Measurements from ENCODE around the gene BLVRB.
"Not testable (repeated sequence)": the region's sequence is repeated elsewhere in the genome, so short reads cannot be mapped to it uniquely, and the experiment has no call there.

The BLVRB gene

DNA sequence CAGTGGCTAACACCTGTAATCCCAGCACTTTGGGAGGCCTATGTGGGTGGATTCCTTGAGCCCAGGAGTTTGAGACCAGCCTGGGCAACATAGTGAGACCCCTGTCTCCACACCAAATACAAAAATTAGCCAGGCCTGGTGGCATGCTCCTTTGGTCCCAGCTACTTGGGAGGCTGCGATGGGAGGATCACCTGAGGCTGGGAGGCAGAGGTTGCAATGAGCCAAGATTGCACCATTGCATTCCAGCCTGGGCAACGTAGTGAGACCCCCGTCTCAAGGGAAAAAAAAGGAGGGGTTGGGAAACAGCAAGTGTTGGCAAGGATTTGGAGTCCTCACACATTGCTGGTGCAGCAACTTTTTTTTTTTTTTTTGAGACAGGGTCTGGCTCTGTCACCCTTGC is 20.5 kb upstream of the BLVRB start:
- DNase-seq (ENCODE audit: low read depth), result no peak

DNA sequence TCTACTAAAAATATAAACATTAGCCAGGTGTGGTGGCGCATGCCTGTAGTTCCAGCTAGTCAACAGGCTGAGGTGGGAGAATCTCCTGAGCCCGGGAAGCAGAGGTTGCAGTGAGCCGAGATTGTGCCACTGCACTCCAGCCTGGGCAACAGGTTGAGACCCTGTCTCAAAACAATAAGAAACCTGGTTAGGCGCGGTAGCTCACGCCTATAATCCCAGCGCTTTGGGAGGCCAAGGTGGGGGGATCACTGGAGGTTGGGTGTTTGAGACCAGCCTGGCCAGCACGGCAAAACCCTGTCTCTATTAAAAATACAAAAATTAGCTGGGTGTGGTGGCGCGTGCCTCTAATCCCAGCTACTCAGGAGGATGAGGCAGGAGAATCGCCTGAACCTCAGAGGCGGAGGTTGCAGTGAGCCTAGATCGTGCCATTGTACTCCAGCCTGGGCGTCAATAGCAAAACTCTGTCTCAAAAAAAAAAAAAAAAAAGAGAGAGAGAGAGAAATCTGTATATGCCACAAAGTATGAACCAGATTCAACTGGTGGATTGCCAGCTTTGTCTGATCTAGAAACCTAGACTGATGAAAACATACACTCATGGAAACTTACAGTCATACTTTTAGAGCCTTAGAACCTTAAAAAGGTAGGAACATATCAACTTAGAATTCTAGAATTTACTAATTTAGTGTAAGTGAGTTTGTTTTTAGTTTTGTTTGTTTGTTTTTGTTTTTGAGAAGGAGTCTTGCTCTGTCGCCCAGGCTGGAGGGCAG is 10.5 kb upstream of the BLVRB start:
- not testable (repeated sequence) for DNase-seq (ENCODE audit: low read depth)

DNA sequence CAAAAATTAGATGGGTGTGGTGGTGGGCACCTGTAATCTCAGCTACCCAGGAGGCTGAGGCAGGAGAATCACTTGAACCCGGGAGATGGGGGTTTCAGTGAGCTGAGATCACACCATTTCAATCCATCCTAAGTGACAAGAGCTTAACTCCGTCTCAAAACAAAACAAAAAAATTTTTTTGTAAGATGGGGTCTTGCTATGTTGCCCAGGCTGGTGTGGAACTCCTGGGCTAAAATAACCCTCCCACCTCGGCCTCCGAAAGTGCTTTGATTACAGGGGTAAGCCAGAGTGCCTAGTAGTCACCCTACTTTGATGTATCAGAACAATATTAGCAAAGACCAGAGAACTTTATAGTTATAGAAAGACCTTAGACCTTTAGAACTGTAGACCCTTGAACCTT is 9.2 kb upstream of the BLVRB start:
- no peak for DNase-seq (ENCODE audit: low read depth)

DNA sequence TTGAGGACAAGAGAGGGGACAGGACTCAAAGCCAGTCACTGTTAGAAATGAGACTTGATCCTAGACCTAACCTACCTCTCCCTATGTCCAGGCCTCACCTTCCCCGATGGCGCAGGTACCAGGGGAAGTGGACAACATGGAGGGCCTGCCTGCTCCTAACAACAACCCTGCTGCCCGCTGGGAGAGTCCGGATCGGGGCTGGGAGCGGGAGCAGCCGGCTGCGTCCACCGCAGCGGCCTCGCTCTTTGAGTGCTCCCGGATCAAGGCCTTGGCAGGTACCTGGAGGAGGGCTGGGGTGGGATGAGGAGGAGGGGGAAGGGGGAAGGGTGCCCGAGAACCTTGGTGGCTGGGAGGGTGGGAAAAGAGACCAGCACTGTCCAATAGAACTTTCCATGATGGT is 7.0 kb upstream of the BLVRB start:
- no peak for DNase-seq (ENCODE audit: low read depth)

DNA sequence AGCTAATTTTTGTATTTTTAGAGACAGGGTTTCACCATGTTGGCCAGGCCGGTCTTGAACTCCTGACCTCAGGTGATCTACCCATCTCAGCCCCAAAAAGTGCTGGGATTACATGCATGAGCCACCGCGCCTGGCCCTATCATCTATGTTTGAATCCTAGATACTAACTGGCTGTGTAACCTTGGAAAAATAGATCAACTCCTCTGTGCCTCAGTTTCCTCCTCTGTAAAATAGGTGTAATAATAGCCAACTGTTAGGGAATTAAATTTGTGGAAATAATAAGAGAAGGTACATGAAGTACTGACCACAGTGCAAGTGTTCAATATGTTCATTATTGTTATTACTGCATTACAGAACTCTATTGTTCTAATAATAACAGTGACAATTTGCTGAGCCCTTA is 5.6 kb upstream of the BLVRB start:
- DNase-seq (ENCODE audit: low read depth), result no peak

DNA sequence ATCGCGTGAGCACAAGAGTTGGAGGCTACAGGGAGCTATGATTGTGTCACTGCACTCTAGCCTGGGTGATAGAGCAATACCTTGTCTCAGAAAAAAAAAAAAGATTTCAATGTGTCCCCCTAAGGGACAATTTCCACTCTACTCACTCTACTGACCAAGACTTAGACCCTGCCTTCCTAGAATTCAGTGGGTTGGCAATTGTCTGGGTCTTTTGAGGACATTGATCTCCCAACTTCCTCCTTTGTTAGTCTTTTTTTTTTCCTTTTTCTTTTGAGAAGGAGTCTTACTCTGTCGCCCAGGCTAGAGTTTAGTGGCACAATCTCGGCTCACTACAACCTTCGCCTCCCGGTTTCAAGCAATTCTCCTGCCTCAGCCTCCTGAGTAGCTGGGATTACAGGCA is 3.5 kb upstream of the BLVRB start:
- DNase-seq (ENCODE audit: low read depth), result no peak

DNA sequence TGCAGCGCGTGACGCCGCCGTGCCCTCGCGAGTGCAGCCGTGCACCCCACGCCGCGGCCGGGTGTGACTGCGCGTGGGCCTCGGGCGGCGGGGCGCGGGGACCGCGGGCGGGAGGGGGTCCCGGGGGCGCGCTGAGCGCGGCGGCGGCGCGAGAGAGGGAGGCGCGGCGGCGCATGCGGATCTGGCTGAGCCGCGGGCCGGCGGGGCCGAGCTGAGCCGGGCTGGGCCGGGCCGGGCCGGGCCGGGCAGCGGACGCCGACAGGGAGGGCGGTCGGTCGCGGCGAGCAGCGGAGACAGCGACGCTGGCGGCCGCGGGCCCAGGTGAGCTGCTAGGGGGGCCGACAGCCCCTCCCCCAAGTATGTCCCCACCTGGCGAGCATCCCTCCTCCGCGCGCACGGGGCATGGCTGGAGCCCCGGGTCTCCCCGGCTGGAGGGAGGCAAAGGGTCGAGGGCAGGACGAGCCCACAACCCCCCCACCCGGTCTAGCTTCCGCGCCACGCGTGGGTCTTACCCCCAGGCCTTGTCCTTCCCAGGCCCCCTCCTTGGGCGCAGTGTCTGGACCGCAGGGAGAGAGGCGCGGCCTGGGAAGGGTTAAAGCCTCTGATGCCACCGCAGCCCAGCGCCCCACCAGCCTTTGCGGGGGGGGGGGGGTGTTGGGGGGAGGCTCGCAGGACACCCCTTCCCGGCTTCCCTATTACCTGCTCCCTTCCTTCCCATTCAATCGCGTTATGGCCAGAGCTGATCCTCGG is 1.6 kb upstream of the BLVRB start, which contains the start of gene SPTBN4:
TSS of gene SPTBN4 (plus strand) at position 17 of the 750 bp plus-strand sequence. CDS start 5,621 bp downstream, outside the sequence.
- no peak for DNase-seq (ENCODE audit: low read depth)

DNA sequence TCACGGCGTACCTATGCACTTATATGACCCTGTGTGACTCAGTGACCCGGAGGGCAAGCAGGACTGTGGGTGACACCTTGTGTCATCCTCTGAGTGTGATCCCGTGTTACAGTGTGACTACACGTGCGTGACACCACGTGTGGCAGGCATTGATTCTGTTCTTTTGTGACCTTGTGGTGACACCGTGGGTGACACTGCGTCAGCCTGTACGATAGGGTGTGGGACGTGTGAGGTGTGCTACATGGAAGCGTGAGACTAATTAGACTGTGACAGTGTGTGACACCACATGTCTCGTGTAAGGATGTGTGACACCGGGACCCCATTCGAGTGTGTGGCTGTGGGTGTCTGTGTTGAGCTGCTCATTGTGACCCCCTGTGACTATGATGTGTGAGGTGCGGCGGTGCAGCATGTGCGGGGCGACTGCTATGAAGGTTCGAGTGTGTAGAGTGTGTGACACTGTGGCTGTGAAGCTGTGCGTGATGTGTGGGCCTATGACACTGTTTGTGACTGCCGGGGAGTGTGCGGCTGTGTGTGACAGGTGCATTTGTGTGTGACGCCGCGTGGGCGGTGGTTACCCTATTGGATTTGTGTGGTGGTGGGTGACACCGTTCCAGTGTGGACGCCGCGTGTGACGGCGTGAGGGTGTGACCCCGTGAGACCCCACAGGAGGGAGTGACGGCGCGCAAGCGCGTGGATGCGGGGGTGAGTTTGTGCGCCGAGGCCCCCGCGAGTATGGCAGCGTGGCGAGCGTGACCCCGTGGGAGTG is 857 bp upstream of the BLVRB start:
- peak; percentile 56 for DNase-seq (ENCODE audit: low read depth)

DNA sequence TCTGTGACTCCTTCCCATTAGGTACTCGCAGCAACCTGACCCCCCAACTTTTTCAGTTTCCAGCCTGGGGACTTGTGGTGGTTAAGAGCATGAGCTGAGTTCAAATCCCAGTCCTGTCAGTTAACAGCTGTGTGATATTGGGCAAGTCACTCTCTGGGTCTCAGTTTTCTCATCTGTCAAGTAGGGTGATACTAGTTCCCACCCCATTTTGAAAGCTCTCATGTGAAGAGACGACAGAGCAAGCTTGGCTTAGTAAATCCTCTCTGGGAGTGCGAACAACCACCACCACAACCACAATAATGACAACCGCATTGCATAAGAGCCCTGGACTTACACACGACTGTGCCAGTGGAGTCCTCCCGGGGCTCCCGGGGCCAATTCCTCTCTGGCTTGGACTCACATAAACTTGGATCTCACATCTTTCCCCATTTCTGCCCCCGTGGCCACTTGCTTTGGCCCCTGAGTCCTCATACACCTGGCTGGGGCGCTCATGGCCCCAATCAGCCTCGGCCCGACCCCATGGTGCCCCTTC is 454 bp downstream of the BLVRB start:
- no peak for DNase-seq (ENCODE audit: low read depth)

DNA sequence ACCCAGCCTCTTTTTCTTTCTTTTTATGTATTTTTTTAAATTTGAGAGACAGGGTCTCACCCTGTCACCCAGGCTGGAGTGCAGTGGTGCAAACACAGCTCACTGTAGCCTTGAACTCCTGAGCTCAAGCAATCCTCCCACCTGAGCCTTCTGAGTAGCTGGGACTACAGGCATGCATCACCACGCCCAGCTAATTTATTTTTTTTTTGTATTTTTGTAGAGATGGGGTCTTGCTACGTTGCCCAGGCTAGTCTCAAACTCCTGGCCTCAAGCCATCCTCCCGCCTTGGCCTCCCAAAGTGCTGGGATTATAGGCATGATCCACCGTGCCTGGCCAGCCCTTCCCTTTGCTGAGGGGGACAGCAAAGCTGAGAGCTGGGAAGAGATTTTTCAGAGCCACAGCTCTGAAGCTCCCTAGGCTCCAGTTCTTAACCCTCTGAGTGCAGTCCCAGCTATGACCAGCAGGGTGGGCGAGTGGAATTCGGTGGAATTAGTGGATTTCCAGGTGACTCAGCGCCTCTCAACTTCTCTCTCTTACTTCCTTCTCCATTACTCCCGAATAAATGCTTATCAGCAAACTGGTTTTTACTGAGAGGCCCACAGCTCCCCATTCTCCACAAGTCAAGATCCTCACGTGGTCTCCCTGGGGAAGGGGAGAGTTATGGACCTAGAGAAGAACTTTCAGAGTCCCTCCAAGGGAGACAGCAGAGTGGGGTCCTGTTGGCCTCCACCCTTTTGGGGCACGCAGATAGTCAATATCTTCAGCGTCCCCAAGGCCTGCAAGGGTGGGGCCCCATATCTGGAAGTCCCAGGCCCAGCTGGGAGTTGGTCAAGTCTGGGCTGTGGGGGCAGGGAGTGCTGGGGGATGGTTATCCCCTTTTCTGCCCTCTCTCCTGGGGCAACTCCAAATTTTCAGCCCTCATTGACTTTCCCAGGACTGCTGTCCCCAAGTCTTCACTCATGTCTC is 1.2 kb downstream of the BLVRB start:
- peak; percentile 63 for DNase-seq (ENCODE audit: low read depth)

DNA sequence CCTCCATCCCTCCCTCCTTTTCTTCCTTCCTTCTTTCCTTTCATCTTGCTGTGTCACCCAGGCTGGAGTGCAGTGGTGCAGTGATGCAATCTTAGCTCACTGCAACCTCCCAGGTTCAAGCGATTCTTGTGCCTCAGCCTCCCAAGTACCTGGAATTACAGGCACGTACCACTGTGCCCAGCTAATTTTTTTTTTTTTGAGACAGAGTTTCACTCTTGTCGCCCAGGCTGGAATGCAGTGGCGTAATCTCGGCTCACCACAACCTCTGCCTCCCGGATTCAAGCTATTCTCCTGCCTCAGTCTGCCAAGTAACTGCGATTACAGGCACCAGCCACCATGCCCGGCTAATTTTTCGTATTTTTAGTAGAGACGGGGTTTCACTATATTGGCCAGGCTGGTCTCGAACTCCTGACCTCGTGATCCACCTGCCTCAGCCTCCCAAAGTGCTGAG is 1.9 kb downstream of the BLVRB start:
- DNase-seq (ENCODE audit: low read depth), result not testable (repeated sequence)

DNA sequence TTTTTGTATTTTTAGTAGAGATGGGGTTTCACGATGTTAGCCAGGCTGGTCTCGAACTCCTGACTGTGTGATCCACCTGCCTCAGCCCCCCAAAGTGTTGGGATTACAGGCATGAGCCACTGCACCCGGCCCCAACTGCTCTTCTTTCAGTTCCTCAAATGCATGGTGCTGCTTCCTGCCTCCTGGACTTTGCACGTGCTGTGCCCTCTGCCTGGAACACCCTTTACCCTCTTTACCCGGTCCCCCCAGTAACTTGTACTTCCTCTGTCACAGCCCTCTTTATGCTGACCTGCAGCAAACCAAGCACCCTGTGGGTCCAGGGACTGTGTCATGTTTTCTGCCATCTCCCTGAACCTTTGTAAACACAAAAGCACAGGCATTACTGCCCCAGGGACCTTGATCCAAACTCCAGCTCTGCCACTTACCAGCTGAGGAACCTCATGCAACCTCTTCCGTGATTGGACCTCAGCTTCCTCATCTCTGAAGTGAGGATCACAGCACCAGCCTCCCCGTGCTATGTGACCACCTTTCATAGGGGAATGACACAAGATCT is 3.8 kb downstream of the BLVRB start:
- DNase-seq (ENCODE audit: low read depth), result no peak

DNA sequence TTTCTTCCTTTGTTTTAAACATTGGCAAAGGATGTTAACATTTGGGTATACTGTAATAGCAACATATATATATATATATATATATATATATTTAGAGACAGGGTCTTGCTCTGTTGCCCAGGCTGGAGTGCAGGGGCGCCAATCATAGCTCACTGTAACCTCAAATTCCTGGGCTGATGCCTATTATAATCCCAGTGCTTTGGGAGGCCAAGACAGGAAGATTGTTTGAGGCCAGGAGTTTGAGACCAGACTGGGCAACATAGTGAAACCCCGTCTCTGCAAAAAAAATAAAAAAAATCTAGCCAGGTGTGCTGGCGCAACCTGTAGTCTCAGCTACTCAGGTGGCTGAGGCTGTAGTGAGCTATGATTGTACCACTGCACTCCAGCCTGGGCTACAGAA is 5.4 kb downstream of the BLVRB start:
- no peak for DNase-seq (ENCODE audit: low read depth)

DNA sequence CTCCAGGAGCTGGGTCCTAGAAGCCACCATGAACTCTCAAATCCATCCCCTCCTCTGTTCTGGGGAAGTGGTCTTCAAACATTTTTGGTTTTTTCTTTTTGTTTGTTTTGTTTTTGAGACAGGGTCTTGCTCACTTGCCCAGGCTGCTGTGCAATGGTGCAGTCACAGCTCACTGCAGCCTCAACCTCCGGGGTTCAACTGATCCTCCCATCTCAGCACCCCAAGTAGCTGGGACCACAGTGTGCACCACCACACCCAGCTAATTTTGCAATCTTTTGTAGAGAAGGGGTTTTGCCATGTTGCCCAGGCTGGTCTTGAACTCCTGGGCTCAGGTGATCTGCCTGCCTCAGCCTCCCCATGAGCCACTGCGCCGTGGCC is 7.0 kb downstream of the BLVRB start:
- DNase-seq (ENCODE audit: low read depth), result no peak

DNA sequence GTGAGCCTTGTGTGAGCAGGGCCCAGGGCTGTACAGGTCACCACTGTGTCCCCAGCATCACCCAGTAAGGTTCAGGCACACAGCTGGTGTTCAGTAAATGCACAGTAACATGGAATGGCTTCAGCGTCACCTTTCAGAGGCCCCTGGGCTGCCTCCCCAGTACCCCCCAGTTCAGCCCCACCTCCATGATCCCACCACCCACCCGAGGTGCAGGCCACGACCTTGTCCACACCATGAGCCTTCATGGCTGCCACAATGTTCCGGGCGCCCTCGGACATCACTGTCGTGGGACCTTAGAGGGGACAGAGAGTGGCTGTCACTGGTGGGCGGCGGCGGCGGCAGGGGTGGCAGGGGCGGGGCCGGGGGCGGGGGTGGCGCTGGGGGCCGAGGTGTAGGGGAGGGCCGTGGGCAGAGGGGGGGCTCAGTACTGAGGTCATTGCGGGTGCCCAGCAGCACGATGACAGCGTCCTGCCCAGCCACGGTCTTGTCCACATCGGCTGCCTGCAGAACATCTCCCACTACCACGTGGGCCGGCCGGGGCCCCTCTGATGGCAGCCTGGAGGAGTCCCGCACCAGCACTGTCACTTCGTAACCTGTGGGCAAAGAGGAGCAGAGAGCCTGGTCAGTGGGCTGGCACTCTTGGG is 7.5 kb downstream of the BLVRB start:
- DNase-seq (ENCODE audit: low read depth), result no peak

DNA sequence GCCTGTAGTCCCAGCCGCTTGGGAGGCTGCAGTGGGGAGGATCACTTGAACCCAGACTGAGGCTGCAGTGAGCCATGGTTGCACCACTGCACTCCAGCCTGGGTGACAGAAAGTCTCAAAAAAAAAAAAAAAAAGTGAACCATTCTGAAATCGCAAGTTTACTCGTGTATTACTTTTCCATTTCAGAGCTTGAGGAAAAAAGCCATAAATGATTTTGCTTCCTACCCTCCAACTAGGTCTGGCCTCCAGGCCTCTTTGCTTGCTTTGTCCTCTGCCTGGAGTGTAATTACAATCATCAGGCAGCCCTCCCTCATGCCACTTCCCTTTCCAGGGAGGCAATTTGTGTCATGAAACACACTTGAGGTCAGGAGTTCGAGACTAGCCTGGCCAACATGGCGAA is 8.5 kb downstream of the BLVRB start:
- no peak for DNase-seq (ENCODE audit: low read depth)

DNA sequence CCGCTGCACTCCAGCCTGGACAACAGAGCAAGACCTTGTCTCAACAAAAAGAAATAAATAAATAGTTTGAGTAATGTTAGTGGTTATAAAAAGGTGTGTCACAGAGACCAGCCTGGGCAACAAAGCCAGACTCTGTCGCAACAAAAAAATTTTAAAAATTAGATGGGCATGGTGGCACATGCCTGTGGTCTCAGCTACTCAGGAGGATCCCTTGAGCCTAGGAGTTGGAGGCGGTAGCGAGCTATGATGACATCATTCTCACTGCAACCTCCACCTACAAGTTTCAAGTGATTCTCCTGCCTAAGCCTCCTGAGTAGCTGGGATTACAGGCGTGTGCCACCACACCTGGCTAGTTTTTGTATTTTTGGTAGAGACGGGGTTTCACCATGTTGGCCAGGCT is 11.6 kb downstream of the BLVRB start:
- not testable (repeated sequence) for DNase-seq (ENCODE audit: low read depth)

DNA sequence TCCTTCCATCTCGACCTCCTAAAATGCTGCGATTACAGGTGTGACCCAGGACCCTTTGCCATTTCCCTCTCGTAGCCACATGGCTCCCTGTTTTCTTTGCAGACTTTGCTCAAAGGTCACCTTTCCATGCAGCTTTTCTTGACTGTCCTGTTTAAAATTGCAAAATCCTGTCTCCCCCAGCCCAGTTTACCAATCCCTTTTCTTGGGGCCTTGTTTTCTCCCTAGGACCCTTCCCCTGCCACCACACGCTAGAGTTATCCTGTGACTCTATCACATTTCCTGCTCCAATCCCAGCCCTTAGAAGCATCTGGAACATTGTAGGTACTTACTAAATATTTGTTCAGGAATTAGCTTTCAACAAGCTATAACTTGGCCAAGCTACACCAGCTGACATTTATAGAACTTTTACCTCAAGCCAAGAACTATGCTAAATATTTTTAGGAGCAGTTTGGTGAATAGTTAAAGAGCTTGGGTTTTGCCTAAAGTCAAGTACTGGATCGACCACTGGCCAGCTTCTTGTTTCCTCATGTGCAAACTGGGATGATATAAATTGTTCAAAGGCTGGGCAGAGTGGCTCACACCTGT is 12.3 kb downstream of the BLVRB start:
- no peak for DNase-seq (ENCODE audit: low read depth)

DNA sequence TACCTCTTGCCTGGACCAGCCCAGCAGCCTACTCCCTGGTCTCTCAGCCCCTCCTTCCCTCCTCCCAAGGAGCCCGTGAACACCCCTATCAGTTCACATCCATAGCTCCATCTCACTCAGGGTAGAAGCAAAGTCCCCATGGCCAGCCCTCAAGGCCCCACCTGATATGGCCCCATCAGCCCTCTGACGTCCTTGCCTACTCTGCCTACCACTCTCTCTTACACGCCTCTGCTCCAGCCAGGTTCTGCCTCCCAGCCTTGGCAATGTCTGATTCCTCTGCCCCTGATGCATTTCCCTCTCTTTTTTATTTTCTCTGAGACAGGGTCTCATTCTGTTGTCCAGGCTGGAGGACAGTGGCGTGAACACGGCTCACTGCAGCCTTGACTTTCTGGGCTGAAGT is 13.5 kb downstream of the BLVRB start:
- no peak for DNase-seq (ENCODE audit: low read depth)

DNA sequence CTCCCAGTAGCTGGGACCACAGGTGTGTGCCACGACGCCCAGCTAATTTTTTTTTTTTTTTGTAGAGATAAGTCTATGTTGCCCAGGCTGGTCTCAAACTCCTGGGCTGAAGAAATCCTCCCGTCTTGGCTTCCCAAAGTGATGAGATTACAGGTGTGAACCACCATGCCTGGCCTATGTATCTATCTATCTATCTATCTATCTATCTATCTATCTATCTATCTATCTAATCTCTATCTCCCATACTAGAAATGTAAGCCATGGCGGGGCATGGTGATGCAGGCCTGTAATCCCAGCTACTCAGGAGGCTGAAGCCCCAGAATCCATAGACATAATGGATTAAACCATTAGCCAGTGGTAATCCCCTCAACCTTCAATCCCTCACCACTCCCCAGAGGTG is 14.9 kb downstream of the BLVRB start:
- no peak for DNase-seq (ENCODE audit: low read depth)
